ENCODE measurements around the gene MCF2L.
"Not testable (repeated sequence)": the region's sequence is repeated elsewhere in the genome, so short reads cannot be mapped to it uniquely, and the experiment has no call there.

MCF2L gene

DNA sequence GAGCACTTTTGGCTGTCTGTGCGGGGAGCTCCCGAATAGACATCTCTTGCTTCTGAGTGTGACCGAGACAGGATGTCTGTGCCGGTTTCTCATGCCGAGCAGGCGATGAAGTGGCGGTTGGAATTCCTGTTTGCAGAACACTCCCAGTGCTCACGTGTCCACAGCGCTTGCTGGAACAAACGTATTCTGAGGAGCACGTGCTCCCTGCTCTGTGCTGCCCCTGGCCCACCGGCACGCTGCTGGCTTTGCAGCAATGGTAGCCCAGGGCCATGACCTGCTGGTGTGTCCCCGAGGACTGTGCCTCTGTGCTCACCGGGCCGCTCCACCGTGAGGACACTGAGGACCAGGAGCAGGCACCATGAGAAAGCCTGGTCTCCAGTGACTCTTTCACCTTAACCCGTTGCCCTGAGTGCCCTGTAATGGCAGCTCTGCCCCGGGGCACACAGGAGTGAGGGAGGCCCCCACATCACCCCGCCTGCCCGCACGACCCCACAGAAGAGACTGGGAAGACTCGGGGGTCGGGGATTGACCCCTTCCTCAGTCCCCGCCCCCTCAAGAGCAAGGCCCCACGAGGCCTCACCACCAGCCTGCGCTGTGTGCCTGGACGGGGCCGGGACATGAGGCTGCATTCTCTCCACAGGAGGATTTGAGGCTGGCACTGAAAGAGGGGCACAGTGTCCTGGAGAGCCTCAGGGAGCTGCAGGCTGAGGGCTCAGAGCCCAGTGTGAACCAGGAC is 96.6 kb downstream of the MCF2L start:
- no peak for DNase-seq (ENCODE audit: low spot score)

DNA sequence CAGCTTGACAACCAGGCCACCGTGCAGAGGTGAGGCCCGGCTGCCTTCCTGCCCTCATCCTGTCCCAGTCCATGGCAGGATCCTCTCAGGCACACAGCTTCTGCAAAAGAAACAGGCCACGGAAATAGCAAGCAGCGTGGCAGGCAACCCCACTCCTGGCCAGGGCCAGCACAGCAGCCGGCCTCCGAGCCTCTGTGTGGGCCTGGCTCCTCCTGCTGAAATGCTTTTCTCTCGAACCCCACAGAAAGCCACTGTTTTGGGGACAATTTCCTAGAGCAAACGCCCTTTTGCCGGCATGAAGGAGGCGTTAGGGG is 97.1 kb downstream of the MCF2L start:
- DNase-seq (ENCODE audit: low spot score), result no peak

DNA sequence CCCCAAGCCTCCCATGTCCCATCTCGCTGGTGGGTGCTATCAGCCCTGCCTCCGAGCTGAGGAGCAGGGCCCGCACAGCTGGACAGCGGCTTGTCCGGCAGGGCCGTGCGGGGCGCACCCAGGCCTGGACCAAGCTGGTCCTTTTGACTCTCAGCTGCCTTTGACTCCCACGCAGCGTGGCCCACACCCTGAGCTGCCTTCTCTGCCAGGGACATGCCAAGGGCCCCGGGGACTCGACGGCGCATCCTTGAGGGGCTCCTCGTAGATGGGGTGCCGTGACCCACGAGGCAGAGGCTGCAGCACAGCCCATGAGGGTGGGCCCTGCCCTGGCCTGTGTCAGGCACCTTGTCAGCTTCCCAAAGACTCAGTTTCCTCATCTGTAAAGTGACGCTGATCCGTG is 97.7 kb downstream of the MCF2L start:
- no peak for DNase-seq (ENCODE audit: low spot score)

DNA sequence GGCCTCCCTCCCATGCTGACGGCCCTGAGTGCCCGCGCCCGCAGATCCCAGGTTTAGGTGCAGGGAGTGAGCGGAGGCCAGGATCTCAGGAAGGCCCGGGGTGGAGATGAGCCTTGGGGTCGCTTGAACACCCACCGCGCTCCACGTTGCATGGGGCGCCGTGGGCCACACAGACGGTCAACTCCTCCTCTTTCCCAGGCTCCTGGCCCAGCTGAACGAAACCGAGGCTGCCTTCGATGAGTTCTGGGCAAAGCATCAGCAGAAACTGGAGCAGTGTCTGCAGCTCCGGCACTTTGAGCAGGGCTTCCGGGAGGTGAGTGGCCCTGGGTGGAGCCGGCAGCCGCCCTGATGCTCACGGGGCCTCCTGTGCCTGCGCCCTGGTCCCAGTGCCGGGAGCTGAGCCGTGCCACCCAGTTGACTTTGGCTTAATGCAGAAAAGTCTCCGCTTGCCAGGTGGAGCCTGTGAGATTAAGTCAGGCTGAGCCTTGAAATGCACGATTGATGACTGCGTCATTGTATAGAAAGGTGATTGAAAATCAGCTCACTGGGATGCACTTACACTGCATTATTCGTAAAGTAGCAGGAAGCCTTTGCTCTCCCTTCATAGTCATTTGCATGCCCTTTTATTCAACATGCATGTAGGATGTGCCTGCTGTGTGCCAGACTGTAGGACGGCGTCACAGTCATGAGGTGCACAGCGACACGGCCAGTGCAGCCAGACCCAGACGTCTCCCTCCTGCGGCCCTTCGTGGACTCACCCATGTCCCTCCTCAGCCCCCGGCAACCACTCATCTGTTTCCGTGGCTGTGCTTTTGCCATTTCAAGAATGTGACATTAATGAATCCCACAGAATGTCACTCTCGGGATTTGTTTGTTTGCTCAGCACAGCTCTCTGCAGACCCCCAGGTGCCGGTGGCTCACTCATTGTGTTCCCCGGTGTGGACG is 101.1 kb downstream of the MCF2L start:
- no peak for DNase-seq (ENCODE audit: low spot score)

DNA sequence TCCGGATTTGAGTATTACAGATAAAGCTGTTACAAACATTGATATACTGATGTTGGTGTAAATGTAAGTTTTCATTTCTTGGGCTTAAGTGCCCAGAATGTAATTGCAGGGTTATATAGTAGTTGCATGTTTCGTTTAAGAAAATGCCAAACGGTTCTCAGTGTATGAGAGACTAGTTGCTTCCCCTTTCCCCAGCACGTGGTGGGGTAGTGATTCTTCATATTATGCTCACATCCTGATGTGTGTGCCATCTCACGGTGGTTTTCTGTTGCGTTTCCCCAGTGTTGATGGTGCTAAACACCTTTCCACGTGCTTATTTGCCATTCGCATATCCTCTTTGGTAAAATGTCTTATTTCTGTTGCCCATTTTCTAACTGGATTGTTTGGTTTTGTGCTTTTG is 101.8 kb downstream of the MCF2L start:
- no peak for DNase-seq (ENCODE audit: low spot score)

DNA sequence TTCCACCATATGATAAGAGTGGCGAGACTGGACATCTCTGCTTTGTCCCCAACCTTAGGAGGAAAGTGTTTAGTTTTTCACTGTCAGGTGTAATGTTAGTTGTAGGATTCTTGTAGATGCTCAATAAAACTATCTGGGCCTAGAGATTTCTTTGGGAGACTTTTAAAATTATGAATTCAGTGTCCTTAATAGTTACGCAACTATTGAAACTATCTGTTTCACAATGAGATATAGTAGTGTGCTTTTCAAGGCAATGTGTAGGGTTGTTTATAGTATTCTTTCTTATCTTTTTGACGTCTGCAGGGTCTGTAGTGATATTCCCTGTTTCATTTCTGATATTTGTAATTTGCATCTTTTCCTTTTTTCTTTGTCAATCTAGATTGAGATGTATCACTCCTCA is 103.4 kb downstream of the MCF2L start:
- DNase-seq (ENCODE audit: low spot score), result no peak

DNA sequence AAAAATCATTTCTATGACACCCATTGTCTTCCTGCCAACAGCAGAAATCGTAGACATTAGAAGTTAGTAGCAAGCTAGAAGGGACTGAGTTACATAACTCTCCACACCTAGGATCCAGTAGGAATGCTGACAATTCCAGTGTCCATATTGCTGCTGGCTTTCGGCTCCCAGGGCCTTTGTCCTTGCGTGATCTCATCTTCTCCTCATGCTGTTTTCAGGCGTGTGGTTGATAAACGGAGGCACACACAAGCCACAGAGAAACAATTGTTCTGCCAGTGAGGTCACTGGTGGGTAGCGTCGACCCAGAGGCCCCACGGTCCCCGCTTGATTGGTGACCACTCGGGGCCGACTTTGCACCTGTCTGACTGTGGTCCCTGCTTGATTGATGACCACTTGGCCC is 104.9 kb downstream of the MCF2L start:
- no peak for DNase-seq (ENCODE audit: low spot score)

GRCh38 chr13:113074401-113074800 is 105.4 kb downstream of the MCF2L start:
- no peak for DNase-seq (ENCODE audit: low spot score)

GRCh38 chr13:113074876-113075275 is 105.9 kb downstream of the MCF2L start:
- DNase-seq (ENCODE audit: low spot score), result no peak

- no peak for DNase-seq (ENCODE audit: low spot score)
Measured at GRCh38 chr13:113075711-113076110, 106.7 kb downstream of the MCF2L start.

DNA sequence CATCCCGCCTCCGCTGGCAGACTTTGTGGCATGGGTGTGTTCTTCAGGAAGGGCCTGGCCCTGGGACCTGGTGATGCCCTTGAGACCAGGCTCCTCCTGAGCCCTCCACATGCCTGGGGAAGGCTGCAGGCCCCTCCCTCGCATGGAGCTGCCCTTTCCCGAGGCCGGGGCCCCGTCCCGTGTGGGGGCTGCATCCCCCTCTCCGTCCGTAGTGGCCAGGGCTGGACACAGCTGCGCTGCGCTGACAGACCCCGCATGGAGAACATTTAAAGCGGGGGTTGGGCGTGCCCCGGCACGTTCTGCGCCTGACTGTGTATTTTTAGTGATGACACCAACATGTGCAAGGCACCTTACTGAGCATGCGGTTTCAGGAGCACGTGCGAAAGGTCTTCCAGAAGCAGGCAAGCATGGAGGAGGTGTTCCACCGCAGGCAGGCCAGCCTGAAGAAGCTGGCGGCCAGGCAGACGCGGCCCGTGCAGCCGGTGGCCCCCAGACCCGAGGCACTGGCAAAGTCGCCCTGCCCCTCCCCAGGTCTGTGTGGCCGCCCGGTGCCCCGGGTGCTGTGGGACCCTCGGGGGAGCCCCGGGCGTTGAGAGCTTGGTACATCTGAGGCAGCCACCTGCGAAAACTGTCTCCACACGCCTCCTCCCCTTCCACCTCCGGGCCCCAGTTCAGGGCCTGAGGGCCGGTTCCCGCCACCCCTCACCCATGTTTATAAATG is 107.8 kb downstream of the MCF2L start:
- DNase-seq (ENCODE audit: low spot score), result no peak

- DNase-seq (ENCODE audit: low spot score), result no peak
Measured at GRCh38 chr13:113077566-113077952, 108.5 kb downstream of the MCF2L start.

DNA sequence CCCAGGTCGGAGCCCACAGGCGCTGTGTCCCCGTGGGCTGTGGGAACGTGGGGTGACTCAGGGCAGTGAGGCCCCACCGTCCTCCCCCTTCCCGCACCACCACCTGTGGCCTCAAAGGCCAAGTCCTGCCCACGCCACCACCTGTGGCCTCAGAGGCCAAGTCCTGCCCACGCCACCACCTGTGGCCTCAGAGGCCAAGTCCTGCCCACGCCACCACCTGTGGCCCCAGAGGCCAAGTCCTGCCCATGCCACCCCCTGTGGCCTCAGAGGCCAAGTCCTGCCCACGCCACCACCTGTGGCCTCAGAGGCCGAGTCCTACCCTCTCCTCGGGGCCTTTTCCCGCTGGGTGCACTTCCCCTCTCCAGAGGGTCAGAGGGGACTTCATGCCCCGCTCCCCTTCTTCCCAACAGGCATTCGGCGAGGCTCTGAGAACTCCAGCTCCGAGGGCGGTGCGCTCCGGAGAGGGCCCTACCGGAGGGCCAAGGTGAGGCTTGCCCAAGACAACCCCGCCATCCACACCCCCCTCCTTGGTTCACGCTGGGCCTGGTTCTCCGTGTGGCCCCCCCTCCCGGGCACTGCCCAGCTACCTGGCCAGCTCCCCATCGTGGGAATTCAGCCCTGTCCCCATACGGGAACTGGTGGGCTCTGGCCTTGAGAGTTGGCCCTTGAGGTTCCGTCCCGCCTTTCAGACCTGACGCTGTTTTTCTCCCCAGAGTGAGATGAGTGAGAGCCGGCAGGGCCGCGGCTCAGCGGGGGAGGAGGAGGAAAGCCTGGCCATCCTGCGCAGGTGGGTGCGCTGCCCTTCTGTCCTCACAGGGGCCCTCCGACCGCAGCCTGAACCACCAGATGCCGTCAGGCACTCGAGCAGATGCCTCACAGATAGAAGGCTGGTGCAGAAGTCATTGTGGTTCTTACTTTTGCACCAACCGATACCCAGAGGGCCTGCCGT is 109.2 kb downstream of the MCF2L start:
- DNase-seq (ENCODE audit: low spot score), result no peak

GRCh38 chr13:113078902-113079780 is 110.1 kb downstream of the MCF2L start:
- peak; percentile 4 for DNase-seq (ENCODE audit: low spot score)

- not testable (repeated sequence) for DNase-seq (ENCODE audit: low spot score)
Measured at GRCh38 chr13:113079781-113080080, 110.7 kb downstream of the MCF2L start.

GRCh38 chr13:113080361-113080831 is 111.4 kb downstream of the MCF2L start:
- DNase-seq (ENCODE audit: low spot score), result no peak

DNA sequence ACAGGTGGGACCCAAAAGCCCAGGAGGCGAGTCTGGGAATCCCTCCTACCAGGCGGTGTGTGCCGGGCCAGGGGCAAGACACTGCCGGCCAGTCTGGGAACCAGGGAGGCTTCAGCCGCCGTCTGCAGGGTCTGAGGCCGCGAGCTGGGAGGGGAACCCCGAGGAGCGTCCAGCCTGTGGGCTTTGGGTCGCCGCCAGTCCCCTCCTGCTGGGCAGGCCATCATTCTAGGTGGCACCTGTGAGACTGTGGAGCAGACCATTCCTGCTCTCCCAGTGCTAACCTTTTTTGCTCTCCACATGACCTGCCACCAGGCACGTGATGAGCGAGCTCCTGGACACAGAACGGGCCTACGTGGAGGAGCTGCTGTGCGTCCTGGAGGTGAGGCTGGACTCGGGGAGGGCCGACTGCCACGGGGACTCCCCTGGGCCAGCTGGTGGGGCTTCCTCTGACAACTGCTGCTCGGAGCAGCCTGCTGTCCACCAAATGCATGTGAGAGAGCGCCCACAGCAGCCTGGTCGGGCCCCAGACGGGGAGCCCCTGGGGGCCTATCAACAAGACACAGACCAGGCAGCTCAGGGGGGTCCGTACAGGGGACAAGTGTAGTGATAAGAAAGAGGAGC is 112.0 kb downstream of the MCF2L start:
- DNase-seq (ENCODE audit: low spot score), result no peak

DNA sequence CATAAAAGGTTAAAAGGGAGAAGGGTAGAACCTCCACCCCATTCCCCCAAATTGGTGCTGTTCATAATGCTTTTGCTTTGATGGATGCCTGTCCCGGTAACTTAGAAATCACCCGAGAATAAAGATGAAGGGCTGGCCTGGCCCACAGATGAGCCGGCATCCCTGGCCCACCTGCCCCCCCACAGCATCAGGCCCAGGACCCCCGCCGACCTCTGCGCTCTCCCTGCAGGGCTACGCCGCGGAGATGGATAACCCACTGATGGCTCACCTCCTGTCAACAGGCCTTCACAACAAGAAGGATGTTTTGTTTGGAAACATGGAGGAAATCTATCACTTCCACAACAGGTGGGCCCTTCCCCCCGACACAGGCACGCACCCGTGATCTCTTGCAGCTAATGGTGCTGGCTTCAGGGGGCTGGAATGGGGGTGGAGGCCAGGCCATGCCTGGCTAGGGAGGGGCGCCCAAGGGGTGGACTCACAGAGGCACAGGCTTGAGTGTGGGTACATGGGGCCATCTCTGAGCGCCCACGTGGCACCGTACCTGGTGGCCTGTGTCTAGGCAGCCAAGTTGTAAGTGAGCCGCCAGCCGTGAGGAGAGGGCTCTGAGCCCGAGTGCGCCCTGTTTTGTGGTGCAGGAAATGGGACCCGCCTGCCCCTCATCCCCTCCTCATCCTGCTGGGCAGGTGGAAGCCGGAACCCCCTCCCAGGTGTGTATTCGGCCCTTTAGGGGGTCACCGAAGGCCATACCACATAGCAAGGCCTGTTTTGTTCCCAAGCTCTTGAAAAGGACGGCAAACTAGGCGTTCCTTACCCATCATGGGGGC is 113.4 kb downstream of the MCF2L start:
- no peak for DNase-seq (ENCODE audit: low spot score)

DNA sequence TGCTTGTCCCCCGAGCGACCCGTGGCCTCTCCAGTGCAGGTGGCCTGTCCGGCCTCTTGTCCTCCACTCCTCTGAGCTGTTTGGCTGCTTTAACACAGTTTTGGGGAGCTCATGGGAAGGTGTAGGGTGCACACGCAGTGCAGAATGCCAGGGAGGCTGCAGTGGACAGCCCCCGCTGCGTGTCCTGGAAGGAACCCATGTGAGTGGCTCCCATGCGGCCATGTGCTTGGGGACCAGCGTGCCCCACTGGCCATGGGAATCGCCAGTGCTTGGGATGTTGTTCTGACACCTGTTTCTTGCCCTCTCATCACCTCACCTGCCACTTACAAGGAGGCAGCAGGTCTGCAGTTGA is 114.0 kb downstream of the MCF2L start:
- no peak for DNase-seq (ENCODE audit: low spot score)

Measured in kidney capillary endothelial cell (primary cell).